ENCODE measurements around the gene FAM118A.
"Not testable (repeated sequence)": the region's sequence is repeated elsewhere in the genome, so short reads cannot be mapped to it uniquely, and the experiment has no call there.

The FAM118A gene

DNA sequence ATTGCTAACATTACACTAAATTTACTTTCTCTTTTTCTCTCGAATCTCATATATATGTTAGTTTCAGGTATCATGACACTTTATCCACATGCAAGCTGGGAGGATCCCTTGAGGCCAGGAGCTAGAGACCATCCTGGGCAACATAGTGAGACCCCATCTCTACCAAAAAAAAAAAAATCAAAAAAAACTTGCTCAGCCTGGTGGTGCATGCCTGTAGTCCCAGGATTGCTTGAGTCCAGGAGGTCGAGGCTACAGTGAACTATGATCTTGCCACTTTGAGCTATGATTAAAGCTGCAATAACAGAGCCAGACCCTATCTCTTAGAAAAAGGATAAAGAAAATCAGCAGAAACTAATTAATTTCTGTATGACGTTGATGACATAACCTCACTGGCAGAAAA is 28.7 kb upstream of the FAM118A start:
- no peak for DNase-seq (ENCODE audit: low read depth, low spot score)

DNA sequence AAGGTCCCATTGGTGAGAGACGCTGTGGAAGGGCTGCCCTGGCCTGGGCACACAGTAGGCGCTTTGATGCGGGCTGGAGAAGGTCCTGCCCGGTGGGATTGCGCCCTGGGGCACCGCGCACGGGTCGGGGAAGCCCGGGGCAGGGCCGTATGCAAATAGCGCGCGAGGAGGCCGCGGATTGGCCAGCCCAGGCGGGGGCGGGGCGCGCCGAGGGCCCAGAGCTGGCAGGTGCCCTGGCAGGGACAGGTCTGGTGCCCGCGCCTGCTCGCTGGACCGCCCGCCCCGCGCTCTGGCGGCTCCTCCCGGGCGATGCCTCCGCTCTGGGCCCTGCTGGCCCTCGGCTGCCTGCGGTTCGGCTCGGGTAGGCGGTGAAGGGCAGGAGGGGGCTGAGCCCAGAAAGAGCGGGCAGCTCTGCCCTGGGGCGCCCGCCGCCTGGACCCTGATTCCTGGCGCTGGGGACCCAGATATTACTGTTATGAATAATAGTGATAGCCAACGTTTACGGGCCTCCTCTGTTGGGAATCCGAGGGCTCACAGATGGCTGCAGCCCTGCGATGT is 24.9 kb upstream of the FAM118A start, which contains the start of gene UPK3A:
UPK3A (plus strand) TSS at position 245 of the 558 bp plus-strand sequence; CDS start at position 310, 65 bp downstream.
- no peak for DNase-seq (ENCODE audit: low read depth, low spot score)

DNA sequence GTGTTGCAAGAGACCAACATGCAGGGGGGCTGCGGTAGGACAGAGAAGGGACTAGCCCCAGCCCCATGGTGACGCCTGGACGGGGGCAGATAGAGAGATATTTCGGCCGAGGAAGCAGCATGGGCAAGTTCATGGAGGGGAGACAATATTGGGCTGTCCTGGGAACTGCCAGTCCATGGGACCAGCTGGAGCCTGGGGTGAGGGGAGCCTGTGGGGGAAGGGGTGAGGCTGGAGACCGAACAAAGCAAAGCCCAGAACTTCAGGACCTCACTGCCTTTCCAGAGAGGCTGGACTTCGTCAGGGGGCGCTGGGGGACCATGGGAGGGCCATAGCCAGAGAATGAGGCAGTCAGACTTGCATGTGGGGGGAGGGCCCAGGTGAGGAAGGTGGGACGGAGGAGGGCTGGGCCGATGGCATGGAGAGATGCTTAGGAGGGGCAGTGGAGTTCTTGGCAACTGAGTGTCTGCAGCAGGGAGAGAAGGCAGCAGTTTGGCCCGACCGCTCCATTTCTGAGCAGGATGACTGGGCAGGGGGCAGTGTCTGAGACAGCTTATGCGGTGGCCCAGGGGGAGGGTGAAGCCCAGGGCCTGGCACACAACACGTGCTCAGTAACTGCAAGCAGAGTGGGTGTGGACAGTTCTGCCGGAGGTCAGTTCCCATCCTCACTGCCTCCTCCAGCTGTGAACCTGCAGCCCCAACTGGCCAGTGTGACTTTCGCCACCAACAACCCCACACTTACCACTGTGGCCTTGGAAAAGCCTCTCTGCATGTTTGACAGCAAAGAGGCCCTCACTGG is 24.3 kb upstream of the FAM118A start:
- DNase-seq (ENCODE audit: low read depth, low spot score) = no peak

DNA sequence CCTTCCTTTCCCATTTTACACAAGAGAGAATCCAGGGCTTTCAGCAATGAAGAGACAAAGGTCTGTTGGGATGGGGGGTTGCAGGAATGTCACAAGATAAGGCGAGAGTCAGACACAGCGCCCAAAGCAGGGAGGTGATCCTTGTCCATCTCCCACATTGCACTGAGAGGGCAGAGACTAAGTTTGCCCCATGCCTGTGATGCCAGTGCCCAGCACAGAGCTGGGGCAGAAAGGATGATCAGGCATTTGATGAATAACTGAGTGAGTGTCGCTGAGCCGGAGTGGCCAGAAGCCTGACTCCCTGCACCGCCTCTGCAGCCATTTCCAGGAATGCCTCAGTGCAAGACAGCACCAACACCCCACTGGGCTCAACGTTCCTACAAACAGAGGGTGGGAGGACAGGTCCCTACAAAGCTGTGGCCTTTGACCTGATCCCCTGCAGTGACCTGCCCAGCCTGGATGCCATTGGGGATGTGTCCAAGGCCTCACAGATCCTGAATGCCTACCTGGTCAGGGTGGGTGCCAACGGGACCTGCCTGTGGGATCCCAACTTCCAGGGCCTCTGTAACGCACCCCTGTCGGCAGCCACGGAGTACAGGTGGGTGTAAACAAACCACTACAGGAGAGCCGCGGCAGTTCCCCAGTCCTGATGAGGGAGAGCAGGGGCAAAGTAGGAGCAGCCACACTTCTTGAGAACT is 22.7 kb upstream of the FAM118A start:
- DNase-seq (ENCODE audit: low read depth, low spot score) = no peak

DNA sequence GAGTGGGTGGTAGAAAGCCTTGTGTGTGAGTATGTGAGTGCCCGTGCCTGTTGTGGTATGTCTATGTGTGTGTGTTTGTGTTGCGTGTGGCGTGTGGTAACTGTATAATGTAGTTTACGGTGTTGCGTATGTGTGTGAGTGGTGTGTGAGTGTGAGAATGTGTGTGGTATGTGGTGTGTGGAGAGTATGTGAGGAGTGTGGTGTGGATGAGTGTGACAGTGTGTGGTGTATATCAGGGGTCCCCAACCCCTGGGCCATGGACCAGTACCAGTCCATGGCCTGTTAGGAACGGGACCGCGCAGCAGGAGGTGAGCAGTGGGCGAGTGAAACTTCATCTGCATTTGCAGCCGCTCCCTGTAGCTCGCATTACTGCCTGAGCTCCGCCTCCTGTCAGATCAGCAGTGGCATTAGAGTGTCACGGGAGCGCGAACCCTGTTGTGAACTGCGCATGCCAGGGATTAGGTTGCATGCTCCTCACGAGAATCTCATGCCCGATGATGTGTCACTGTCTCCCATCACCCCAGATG is 19.3 kb upstream of the FAM118A start:
- DNase-seq (ENCODE audit: low read depth, low spot score) = no peak

- DNase-seq (ENCODE audit: low read depth, low spot score) = no peak
Observed at GRCh38 chr22:45291061-45291930, 18.4 kb upstream of the FAM118A start.

DNA sequence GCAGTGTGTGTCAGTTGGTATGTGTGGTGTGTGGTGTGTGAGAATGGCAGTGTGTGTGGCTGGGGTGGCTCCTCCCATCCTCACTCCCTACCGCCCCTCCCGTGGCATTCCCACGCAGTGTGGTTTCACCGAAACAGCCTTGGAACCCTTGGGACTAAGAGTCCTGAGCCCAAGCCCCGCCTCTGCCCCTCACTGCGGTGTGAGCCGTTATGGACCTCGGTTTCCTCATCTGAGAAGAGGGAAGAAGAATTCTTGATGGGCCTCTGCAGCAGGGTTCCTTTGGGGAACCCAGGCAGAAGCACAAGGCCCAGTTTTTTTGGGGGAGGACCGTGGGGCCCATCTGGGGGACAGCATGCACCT is 17.8 kb upstream of the FAM118A start:
- DNase-seq (ENCODE audit: low read depth, low spot score) = no peak

GRCh38 chr22:45292731-45293442 is 16.8 kb upstream of the FAM118A start:
- no peak for DNase-seq (ENCODE audit: low read depth, low spot score)

DNA sequence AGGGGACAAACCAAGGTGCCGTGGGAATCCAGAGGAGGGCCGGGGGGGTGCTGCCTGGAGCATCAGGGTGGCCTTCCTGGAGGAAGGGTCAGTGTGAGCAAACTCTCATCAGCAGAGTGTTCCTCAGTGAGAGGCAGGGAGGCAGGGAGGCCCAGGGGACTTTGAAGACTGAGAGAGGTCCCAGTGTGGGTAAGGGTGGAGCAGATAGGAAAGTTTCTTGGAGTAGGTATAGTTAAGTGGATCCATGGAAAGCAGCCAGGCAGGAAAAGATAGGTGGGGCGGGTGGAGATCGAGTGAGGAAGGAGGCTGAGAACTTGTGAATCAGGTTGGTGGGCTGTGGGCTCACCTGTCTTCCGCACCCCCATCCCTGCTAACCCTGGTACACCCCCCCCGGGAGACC is 15.7 kb upstream of the FAM118A start:
- no peak for DNase-seq (ENCODE audit: low read depth, low spot score)

DNA sequence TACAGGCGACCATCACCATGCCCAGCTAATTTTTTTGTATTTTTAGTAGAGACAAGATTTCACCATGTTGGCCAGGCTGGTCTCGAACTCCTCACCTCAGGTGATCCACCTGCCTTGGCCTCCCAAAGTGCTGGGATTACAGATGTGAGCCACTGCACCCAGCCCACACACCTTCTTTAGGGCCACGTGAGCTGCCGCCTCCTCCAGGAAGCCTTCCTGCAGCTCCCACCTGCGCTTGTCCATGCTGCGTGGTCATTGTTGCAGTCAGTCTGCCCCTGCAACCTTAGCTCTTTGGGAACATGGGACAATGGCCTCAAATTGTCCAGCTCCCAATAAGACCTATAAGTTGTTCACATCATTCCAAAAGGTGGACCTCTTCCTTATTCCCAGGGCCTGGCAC is 14.7 kb upstream of the FAM118A start:
- DNase-seq (ENCODE audit: low read depth, low spot score) = not testable (repeated sequence)

DNA sequence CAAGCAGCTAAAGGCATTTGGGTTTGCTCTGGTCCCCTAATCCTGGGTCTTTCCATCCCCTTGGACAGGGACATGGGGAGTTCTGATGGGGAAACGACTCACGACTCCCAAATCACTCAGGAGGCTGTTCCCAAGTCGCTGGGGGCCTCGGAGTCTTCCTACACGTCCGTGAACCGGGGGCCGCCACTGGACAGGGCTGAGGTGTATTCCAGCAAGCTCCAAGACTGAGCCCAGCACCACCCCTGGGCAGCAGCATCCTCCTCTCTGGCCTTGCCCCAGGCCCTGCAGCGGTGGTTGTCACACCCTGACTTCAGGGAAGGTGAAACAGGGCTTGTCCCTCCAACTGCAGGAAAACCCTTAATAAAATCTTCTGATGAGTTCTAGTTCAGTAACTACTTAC is 14.2 kb upstream of the FAM118A start:
- no peak for DNase-seq (ENCODE audit: low read depth, low spot score)

GRCh38 chr22:45296628-45297297 is 13.0 kb upstream of the FAM118A start:
- DNase-seq (ENCODE audit: low read depth, low spot score) = no peak

GRCh38 chr22:45298934-45299505 is 10.7 kb upstream of the FAM118A start:
- no peak for DNase-seq (ENCODE audit: low read depth, low spot score)

GRCh38 chr22:45302751-45303150 is 7.0 kb upstream of the FAM118A start:
- no peak for DNase-seq (ENCODE audit: low read depth, low spot score)

DNA sequence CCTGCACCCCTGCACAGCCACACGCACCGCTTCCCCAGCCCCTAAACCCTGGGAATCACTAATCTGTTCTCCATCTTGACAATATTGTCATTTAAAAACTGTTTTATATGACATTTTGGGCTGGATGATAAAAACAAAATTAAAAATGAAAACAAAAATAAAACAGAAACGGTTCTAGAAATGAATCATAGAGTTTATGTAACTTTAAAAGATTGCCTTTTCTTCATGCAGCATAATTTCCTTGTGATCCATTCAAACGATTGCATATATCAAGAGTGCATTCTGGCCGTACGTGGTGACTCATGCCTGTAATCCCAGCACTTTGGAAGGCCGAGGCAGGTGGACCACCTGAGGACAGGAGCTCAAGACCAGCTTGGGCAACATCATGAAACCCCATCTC is 6.6 kb upstream of the FAM118A start:
- DNase-seq (ENCODE audit: low read depth, low spot score) = no peak

DNA sequence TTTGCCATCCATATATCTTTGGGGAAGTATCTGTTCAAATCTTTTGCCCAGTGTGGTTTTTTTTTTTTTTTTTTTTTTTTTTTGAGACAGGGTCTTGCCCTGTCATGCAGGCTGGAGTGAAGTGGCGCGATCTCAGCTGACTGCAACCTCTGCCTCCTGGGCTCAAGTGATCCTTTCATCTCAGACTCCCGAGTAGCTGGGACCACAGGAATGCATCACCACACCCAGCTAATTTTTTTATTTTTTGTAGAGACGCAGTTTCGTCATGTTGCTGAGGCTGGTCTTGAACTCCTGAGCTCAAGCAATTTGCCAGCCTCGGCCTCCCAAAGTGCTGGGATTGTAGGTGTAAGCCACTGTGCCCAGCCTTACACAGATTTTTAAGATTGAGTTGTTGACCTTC is 4.8 kb upstream of the FAM118A start:
- no peak for DNase-seq (ENCODE audit: low read depth, low spot score)

GRCh38 chr22:45305456-45306075 is 4.2 kb upstream of the FAM118A start:
- DNase-seq (ENCODE audit: low read depth, low spot score) = no peak

- no peak for DNase-seq (ENCODE audit: low read depth, low spot score)
Observed at GRCh38 chr22:45306139-45306538, 3.6 kb upstream of the FAM118A start.

DNA sequence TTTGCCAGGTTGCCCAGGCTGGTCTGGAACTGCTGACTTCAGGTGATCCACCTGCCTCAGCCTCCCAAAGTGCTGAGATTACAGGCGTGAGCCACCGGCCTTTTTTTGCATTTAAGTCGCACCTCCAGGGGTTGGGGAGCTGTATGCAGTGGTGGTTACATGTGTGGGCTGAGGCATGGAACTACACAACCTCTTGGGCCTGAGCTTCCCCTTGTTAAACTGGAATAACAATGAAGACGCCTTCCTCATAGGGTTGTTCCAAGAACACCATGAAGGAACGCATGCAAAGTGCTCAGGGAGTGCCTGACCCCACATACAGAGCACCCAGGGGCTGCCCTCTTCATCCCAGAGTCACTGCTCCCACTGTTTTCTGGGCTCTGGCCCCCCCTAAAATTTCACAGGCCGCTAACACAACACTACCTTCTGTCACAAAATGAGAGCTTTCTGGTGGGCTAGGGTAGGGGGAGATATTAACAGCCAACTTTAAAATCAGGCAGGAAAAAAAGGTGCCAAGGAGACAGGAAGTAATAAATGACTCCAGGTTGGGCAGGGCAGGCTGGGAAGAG is 1.3 kb upstream of the FAM118A start:
- DNase-seq (ENCODE audit: low read depth, low spot score) = no peak
